K562 (cell line): Measurements from ENCODE around the gene EPO. TPM values are rescaled to one million over a fixed set of nuclear protein-coding genes. Genes with fewer than 3 reads are reported as not detected.

ENCODE experiments used
- ATAC-seq: fragments of 200-7000 bp; cut with Tn5 transposase; 3 replicates; pipeline ENCODE4 v1.9.1; 2020; ENCODE audit warnings: moderate library complexity
- BruUV-seq: library from RNA; stranded (reverse); fragments of 400-500 nt; replicated peaks from 2 replicates; lab custom pipeline; 2021; lab: Mats Ljungman, UMichigan
- CTCF ChIA-PET: fragments of 300-600 bp; formaldehyde crosslinking; extraction: SDS; loops from one replicate; lab custom pipeline; 2021; ENCODE audit warnings: low intra/inter-chr PET ratio; lab: Yijun Ruan, JAX
- POLR2A ChIA-PET: fragments of 300-600, 350-650 bp; sonication (Branson Sonifier 250); formaldehyde crosslinking; extraction: SDS; loops from one replicate; lab custom pipeline; 2021; ENCODE audit warnings: antibody characterized with exemption, inconsistent platforms; lab: Yijun Ruan, JAX
- DNase-seq, 4 experiments: peaks; one replicate each; pipeline versions ENCODE4 v3.0.0 to v3.0.0-alpha.2; 2011 to 2018; ENCODE audit warnings: low spot score in 3 of 4, mixed read lengths in 3 of 4; ENCODE audit errors: extremely low read depth in 1 of 4
- FAIRE-seq: peaks from 2 replicates; lab custom pipeline; 2011; peaks lifted over from hg19 to GRCh38; lab: Jason Lieb, UNC
- H2AFZ ChIP-seq: 2 replicates; pipeline ENCODE4 v1.6.0; 2011; ENCODE audit warnings: low read depth, low read length, control low read depth, inconsistent platforms
- H3K27ac ChIP-seq: fragments of 200-600 bp; 3 replicates; pipeline ENCODE4 v1.8.0; 2011; ENCODE audit warnings: low read depth, mild to moderate bottlenecking, control low read depth, inconsistent platforms, low read length, moderate library complexity, mixed read lengths; ENCODE audit errors: extremely low read depth
- H3K27me3 ChIP-seq, 2 experiments: fragments of 300-600 bp in 1 of 2; 2 replicates in 1 of 2; 3 replicates in 1 of 2; pipeline versions ENCODE4 v1.6.0 to v1.8.0; 2011; ENCODE audit warnings: inconsistent platforms in 2 of 2, low read length in 2 of 2, mild to moderate bottlenecking in 1 of 2, mixed read lengths in 1 of 2, moderate library complexity in 1 of 2; ENCODE audit not compliant: control insufficient read depth in 2 of 2, insufficient read depth in 2 of 2
- H3K36me3 ChIP-seq: fragments of 300-600 bp; 3 replicates; pipeline ENCODE4 v1.8.0; 2011; ENCODE audit warnings: mild to moderate bottlenecking, low read length, inconsistent platforms; ENCODE audit not compliant: control insufficient read depth, insufficient read depth
- H3K4me1 ChIP-seq, 2 experiments: fragments of 200-600 bp in 1 of 2; replicated peaks in 1 of 2; 2 replicates in 1 of 2; 3 replicates in 1 of 2; pipeline versions ENCODE4 v1.5.1 to v1.8.0; 2011; ENCODE audit warnings: inconsistent platforms in 2 of 2, low read length in 2 of 2, mild to moderate bottlenecking in 1 of 2, mixed read lengths in 1 of 2, moderate library complexity in 1 of 2; ENCODE audit not compliant: control insufficient read depth in 2 of 2, insufficient read depth in 2 of 2
- H3K4me2 ChIP-seq: 2 replicates; pipeline ENCODE4 v1.6.1; 2011; ENCODE audit warnings: low read length, control low read depth, inconsistent platforms, mixed read lengths; ENCODE audit not compliant: insufficient read depth
- H3K4me3 ChIP-seq: fragments of 200-600 bp; sonication (generic), shearing (Covaris generic); 2 replicates; pipeline ENCODE4 v1.5.1; 2016; ENCODE audit warnings: control low read depth, inconsistent platforms
- H3K79me2 ChIP-seq: fragments of 200-600 bp; 3 replicates; pipeline ENCODE4 v1.8.0; 2011; ENCODE audit warnings: low read length, inconsistent platforms; ENCODE audit not compliant: control insufficient read depth, insufficient read depth
- H3K9ac ChIP-seq, 2 experiments: 2 replicates each; pipeline versions ENCODE4 v1.6.0 to v1.6.1; 2011; ENCODE audit warnings: low read depth in 2 of 2, low read length in 2 of 2, control low read depth in 1 of 2, inconsistent platforms in 1 of 2, mild to moderate bottlenecking in 1 of 2, mixed read lengths in 1 of 2; ENCODE audit not compliant: insufficient read depth in 1 of 2
- H3K9me1 ChIP-seq: one replicate; pipeline ENCODE4 v1.6.0; 2011; ENCODE audit warnings: inconsistent platforms, mild to moderate bottlenecking, low read length, moderate library complexity; ENCODE audit not compliant: control insufficient read depth, insufficient read depth
- H3K9me3 ChIP-seq: replicated peaks from 2 replicates; pipeline ENCODE4 v1.5.1; 2011; ENCODE audit warnings: low read depth, low read length, inconsistent platforms; ENCODE audit not compliant: control insufficient read depth, insufficient read depth
- H4K20me1 ChIP-seq: replicated peaks from 2 replicates; pipeline ENCODE4 v1.6.1; 2011; ENCODE audit warnings: low read length, inconsistent platforms, mixed read lengths; ENCODE audit not compliant: control insufficient read depth, insufficient read depth
- ADNP ChIP-seq: fragments of 200-800 bp; sonication (Bioruptor generic); IDR thresholded peaks from 2 replicates; pipeline ENCODE4 v1.6.1; 2016; ENCODE audit warnings: missing genetic modification characterization, missing compliant biosample characterization
- PML ChIP-seq: IDR thresholded peaks from 2 replicates; pipeline ENCODE4 v1.6.1; 2012; ENCODE audit warnings: low read length, inconsistent platforms
- POLR2B ChIP-seq: fragments of 450-650 bp; IDR thresholded peaks from 2 replicates; pipeline ENCODE4 v1.6.1; 2018; ENCODE audit warnings: low read depth; ENCODE audit not compliant: partially characterized antibody
- RBM22 ChIP-seq: fragments of 200-400 bp; formaldehyde crosslinking; IDR thresholded peaks from 2 replicates; pipeline ENCODE4 v1.6.1; 2018; ENCODE audit warnings: low read length, low read depth; ENCODE audit not compliant: poor library complexity, severe bottlenecking
- SMAD1 ChIP-seq: fragments of 150-350 bp; IDR thresholded peaks from 2 replicates; pipeline ENCODE4 v1.6.1; 2014; ENCODE audit warnings: low read length, low read depth; ENCODE audit not compliant: partially characterized antibody
- ZNF695 ChIP-seq: fragments of 450-650 bp; formaldehyde crosslinking; IDR thresholded peaks from 2 replicates; pipeline ENCODE4 v1.4.0; 2020; ENCODE audit warnings: mild to moderate bottlenecking, moderate library complexity
- WGBS: fragments of 100-300 bp; shearing (Covaris generic); methylation state at CpG from one replicate; pipeline ENCODE4 v1.1.6; 2016; ENCODE audit warnings: low coverage, mixed read lengths; ENCODE audit not compliant: insufficient coverage; ENCODE audit errors: missing lambda C conversion rate; 5-methylcytosine and 5-hydroxymethylcytosine counted together
- in situ Hi-C: fragments of 300-500 bp; cut with MboI; formaldehyde crosslinking; loops from 4 replicates; pipeline ENCODE4 v1.15.0; 2018; ENCODE audit warnings: inconsistent platforms, mixed read lengths
- intact Hi-C: fragments of 100-400 bp; cut with micrococcal nuclease; formaldehyde crosslinking; loops from 2 replicates; pipeline ENCODE4 v1.14.2; 2022
- polyA plus RNA-seq, 8 experiments: library from polyadenylated mRNA; depleted of rRNA in 4 of 8; stranded (reverse) in 5 of 8; unstranded in 3 of 8; fragments of >200 nt; fragmentation: Nextera tagmentation in 2 of 8; fragmentation: Illumina TruSeq in 1 of 8; extraction: Ambion mirVana in 2 of 8; extraction: Trizol in 1 of 8; gene quantifications; 2 replicates each; pipeline versions ENCODE4 v1.2.1 to v1.2.3, GENCODE V29; 2011 to 2014; ENCODE audit warnings: inconsistent platforms in 1 of 8, missing spikeins in 1 of 8
- total RNA-seq, 7 experiments: library from RNA; depleted of rRNA in 6 of 7; stranded (reverse); fragments of >200 nt in 6 of 7; fragmentation: Illumina TruSeq in 2 of 7; extraction: Trizol in 2 of 7; gene quantifications; 2 replicates each; pipeline versions ENCODE4 v1.2.1 to v1.2.3, GENCODE V29; 2011 to 2021; ENCODE audit warnings: low replicate concordance in 1 of 7
- TF ChIP-seq, protein P1 (sequence below): fragments of 200-600 bp; sonication (generic); IDR thresholded peaks from one replicate; pipeline ENCODE4 v1.6.1; 2012; ENCODE audit warnings: mild to moderate bottlenecking, low read depth, low read length, inconsistent platforms
- TF ChIP-seq, protein P2 (sequence below): fragments of 250-450 bp; sonication (Bioruptor Pico); IDR thresholded peaks from 2 replicates; pipeline ENCODE4 v1.5.0; 2020; ENCODE audit warnings: mild to moderate bottlenecking

EPO gene
- total and polyA plus RNA-seq, 9 of the 15 experiments (the other 6 are each of a cell fraction or from before 2014, with no cell fraction given), result 0.06 to 0.41 (median 0.07) TPM; not detected in 6

DNA sequence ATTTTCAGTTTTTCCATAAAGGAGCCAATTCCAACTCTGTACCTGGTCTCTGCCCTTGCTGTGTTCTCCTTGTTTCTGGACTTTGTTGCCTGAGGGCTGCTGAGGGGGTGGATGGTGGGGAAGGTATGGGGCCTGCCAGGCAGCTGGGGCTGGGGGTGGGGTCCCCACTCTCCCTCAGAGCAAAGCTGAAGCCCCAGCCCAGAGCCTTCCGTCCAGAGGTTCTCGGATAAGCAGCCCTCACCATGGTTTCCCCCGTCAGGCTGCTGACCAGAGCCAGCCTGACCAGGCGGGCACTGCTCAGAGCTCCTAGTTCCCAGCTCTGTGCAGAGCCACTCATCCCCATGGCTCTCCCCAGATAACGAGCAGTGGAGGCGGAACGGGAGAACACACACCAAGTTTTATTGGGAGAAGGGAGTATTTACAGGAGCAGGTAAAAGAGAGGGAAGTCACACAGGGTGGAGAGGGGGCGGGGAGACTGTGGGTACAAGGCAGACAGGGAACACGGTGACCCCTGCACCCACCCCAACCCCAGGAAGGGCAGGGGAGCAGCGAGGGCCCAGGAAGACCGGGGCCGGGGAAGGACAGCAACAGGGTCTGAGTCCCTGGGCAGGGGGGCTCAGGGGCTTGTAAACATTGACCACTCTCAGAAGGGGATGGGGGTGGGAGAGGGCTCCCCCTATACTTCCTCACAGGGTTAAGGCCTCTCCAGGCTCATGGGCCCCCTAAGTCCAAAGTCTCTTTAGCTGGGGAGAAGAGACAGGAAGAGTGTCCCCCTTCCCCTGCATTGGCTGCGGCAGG is 40.9 kb upstream of the EPO start:
- H3K9ac ChIP-seq, result peak overlapping the region in 1 of 2 experiments; percentile 61; a peak in 1 of 4 replicates
- H3K4me1 ChIP-seq, result peaks cover 4 to 95% of the 10 kb centered on the region in 2 experiments
- 86% methylated on average over 8 of the region's 13 CpGs for WGBS
- ATAC-seq (no peak), DNase-seq (peak in 2 of 4 experiments; percentile 19 to 25), FAIRE-seq (no peak)
- H3K9me1 ChIP-seq, result no peaks in the 10 kb centered on the region
- intact Hi-C loops (no loop called here), in situ Hi-C loops (no loop called here)
- no peak overlapping the region for H3K4me2 ChIP-seq
- POLR2A ChIA-PET, result interaction anchor here (0.6 to 2.4 kb wide), 12 partner anchors 9 to 211 kb away, joined by 3 to 16 read pairs (median 4); partner anchors contain the start of gene UFSP1
- TSS peak; percentile 39 for BruUV-seq
- peaks cover 39% of the 10 kb centered on the region for H3K79me2 ChIP-seq
- H3K36me3 ChIP-seq, result peaks cover 81% of the 10 kb centered on the region; the same call in 2 of the 3 replicates
- H3K4me3 ChIP-seq, result no peak overlapping the region
- H2AFZ ChIP-seq, result no peak overlapping the region
- no peaks in the 10 kb centered on the region for H3K9me3 ChIP-seq
- no peaks in the 10 kb centered on the region for H3K27me3 ChIP-seq
- CTCF ChIA-PET, result no interaction called here
- H4K20me1 ChIP-seq, result peaks cover 22% of the 10 kb centered on the region; the same call in 1 of the 2 replicates
- peak overlapping the region; percentile 28; the same call in 1 of the 3 replicates for H3K27ac ChIP-seq
- no peak for TF ChIP-seq ADNP (tag)
- no peak for TF ChIP-seq ZNF695 (CRISPR knock-in tag)
- TF ChIP-seq, protein P1, sequence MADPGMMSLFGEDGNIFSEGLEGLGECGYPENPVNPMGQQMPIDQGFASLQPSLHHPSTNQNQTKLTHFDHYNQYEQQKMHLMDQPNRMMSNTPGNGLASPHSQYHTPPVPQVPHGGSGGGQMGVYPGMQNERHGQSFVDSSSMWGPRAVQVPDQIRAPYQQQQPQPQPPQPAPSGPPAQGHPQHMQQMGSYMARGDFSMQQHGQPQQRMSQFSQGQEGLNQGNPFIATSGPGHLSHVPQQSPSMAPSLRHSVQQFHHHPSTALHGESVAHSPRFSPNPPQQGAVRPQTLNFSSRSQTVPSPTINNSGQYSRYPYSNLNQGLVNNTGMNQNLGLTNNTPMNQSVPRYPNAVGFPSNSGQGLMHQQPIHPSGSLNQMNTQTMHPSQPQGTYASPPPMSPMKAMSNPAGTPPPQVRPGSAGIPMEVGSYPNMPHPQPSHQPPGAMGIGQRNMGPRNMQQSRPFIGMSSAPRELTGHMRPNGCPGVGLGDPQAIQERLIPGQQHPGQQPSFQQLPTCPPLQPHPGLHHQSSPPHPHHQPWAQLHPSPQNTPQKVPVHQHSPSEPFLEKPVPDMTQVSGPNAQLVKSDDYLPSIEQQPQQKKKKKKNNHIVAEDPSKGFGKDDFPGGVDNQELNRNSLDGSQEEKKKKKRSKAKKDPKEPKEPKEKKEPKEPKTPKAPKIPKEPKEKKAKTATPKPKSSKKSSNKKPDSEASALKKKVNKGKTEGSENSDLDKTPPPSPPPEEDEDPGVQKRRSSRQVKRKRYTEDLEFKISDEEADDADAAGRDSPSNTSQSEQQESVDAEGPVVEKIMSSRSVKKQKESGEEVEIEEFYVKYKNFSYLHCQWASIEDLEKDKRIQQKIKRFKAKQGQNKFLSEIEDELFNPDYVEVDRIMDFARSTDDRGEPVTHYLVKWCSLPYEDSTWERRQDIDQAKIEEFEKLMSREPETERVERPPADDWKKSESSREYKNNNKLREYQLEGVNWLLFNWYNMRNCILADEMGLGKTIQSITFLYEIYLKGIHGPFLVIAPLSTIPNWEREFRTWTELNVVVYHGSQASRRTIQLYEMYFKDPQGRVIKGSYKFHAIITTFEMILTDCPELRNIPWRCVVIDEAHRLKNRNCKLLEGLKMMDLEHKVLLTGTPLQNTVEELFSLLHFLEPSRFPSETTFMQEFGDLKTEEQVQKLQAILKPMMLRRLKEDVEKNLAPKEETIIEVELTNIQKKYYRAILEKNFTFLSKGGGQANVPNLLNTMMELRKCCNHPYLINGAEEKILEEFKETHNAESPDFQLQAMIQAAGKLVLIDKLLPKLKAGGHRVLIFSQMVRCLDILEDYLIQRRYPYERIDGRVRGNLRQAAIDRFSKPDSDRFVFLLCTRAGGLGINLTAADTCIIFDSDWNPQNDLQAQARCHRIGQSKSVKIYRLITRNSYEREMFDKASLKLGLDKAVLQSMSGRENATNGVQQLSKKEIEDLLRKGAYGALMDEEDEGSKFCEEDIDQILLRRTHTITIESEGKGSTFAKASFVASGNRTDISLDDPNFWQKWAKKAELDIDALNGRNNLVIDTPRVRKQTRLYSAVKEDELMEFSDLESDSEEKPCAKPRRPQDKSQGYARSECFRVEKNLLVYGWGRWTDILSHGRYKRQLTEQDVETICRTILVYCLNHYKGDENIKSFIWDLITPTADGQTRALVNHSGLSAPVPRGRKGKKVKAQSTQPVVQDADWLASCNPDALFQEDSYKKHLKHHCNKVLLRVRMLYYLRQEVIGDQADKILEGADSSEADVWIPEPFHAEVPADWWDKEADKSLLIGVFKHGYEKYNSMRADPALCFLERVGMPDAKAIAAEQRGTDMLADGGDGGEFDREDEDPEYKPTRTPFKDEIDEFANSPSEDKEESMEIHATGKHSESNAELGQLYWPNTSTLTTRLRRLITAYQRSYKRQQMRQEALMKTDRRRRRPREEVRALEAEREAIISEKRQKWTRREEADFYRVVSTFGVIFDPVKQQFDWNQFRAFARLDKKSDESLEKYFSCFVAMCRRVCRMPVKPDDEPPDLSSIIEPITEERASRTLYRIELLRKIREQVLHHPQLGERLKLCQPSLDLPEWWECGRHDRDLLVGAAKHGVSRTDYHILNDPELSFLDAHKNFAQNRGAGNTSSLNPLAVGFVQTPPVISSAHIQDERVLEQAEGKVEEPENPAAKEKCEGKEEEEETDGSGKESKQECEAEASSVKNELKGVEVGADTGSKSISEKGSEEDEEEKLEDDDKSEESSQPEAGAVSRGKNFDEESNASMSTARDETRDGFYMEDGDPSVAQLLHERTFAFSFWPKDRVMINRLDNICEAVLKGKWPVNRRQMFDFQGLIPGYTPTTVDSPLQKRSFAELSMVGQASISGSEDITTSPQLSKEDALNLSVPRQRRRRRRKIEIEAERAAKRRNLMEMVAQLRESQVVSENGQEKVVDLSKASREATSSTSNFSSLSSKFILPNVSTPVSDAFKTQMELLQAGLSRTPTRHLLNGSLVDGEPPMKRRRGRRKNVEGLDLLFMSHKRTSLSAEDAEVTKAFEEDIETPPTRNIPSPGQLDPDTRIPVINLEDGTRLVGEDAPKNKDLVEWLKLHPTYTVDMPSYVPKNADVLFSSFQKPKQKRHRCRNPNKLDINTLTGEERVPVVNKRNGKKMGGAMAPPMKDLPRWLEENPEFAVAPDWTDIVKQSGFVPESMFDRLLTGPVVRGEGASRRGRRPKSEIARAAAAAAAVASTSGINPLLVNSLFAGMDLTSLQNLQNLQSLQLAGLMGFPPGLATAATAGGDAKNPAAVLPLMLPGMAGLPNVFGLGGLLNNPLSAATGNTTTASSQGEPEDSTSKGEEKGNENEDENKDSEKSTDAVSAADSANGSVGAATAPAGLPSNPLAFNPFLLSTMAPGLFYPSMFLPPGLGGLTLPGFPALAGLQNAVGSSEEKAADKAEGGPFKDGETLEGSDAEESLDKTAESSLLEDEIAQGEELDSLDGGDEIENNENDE, result no peak
- TF ChIP-seq, protein P2, sequence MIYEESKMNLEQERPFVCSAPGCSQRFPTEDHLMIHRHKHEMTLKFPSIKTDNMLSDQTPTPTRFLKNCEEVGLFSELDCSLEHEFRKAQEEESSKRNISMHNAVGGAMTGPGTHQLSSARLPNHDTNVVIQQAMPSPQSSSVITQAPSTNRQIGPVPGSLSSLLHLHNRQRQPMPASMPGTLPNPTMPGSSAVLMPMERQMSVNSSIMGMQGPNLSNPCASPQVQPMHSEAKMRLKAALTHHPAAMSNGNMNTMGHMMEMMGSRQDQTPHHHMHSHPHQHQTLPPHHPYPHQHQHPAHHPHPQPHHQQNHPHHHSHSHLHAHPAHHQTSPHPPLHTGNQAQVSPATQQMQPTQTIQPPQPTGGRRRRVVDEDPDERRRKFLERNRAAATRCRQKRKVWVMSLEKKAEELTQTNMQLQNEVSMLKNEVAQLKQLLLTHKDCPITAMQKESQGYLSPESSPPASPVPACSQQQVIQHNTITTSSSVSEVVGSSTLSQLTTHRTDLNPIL (CRISPR knock-in tag), result no peak
- peak; percentile 75 for TF ChIP-seq RBM22
- peak; percentile 34 for TF ChIP-seq SMAD1
- peak; percentile 35 for TF ChIP-seq POLR2B
- TF ChIP-seq PML, result 0 out of 2 replicates have a peak, but pooled peaks have one; percentile 1
